ENCODE measurements around the gene FNIP1. TPM values are rescaled to one million over a fixed set of nuclear protein-coding genes. Genes with fewer than 3 reads are reported as not detected.
"Not testable (repeated sequence)": the region's sequence is repeated elsewhere in the genome, so short reads cannot be mapped to it uniquely, and the experiment has no call there.

FNIP1 gene
- total RNA-seq, 2 experiments from 2014 or later, result 14.9 to 15.7 TPM

- H3K27me3 Mint-ChIP-seq, result no peaks in the 10 kb centered on the region
- H3K4me1 Mint-ChIP-seq, result peaks cover 55% of the 10 kb centered on the region
- DNase-seq, result no peak
- peaks cover 37% of the 10 kb centered on the region for H3K36me3 Mint-ChIP-seq
- no peak overlapping the region for H3K4me3 Mint-ChIP-seq
- H3K27ac Mint-ChIP-seq, result no peak overlapping the region
- H3K9me3 Mint-ChIP-seq, result peaks cover 6% of the 10 kb centered on the region
Observed at GRCh38 chr5:131609774-131610173, 187.0 kb downstream of the FNIP1 start.

- H3K27ac Mint-ChIP-seq, result no peak overlapping the region
- H3K9me3 Mint-ChIP-seq, result no peaks in the 10 kb centered on the region
- H3K4me3 Mint-ChIP-seq, result no peak overlapping the region
- no peaks in the 10 kb centered on the region for H3K27me3 Mint-ChIP-seq
- peaks cover 48% of the 10 kb centered on the region for H3K4me1 Mint-ChIP-seq
- peaks cover 27% of the 10 kb centered on the region for H3K36me3 Mint-ChIP-seq
- no peak for DNase-seq
Observed at GRCh38 chr5:131608597-131608996, 188.2 kb downstream of the FNIP1 start.

DNA sequence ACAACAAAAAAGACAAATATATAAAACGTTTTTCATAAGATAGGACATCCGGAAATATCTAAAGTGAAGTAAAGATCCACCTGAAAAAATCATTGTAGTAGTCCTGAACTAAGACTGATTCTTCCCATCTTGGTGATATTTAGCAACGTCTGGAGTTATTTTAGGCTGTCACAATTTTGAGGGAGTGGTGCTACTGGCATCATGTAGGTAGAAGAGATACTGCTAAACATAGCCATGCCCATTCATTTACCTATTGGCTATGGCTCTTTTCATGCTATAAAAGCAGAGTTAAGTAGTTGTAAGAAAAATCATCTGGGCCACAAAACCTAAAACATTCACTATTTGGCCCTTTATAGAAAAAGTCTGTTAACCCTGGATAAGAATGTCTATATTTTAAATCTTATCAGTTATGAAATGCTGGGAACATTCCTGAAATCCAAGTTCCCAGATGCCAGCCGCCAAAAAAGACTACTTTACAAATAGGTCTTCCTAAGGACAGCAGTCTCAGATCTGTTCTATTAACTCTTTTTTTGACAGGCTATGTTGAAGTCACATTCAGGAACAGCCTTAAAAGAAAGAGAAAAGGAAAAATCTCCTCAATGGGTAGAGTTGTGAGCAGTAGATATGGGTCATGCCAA is 188.8 kb downstream of the FNIP1 start:
- Mint-ChIP-seq H3K27me3 (no peaks in the 10 kb centered on the region), H3K36me3 (peaks cover 25% of the 10 kb centered on the region), H3K9me3 (no peaks in the 10 kb centered on the region), H3K4me3 (no peak overlapping the region), H3K4me1 (peaks cover 47% of the 10 kb centered on the region), H3K27ac (no peak overlapping the region)
- DNase-seq, result no peak

DNA sequence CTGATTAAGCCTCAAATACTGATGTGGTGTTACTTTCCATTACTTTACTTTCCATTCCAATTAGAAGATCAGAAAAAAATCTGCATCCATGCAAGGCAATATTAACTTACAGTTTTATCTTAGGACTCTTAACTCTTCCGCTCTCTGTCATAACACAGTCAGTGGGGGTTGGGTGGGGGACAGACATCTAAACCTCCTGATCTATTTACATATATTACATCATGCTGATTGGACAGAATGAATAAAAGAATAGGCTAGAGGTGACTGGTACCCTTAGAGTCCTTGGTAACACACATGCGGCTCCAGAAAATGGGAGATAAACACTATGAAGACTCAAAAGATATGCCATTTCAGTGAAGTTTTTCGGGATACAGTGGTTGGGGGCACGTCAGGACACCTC is 189.4 kb downstream of the FNIP1 start:
- peaks cover 24% of the 10 kb centered on the region for H3K36me3 Mint-ChIP-seq
- no peak overlapping the region for H3K4me3 Mint-ChIP-seq
- peaks cover 47% of the 10 kb centered on the region for H3K4me1 Mint-ChIP-seq
- H3K9me3 Mint-ChIP-seq, result no peaks in the 10 kb centered on the region
- no peak overlapping the region for H3K27ac Mint-ChIP-seq
- no peaks in the 10 kb centered on the region for H3K27me3 Mint-ChIP-seq
- DNase-seq, result no peak

- Mint-ChIP-seq H3K4me1 (peaks cover 43% of the 10 kb centered on the region), H3K27ac (no peak overlapping the region), H3K9me3 (no peaks in the 10 kb centered on the region), H3K36me3 (peaks cover 30% of the 10 kb centered on the region), H3K4me3 (no peak overlapping the region), H3K27me3 (no peaks in the 10 kb centered on the region)
- DNase-seq, result no peak
Observed at GRCh38 chr5:131605086-131605485, 191.7 kb downstream of the FNIP1 start.

DNA sequence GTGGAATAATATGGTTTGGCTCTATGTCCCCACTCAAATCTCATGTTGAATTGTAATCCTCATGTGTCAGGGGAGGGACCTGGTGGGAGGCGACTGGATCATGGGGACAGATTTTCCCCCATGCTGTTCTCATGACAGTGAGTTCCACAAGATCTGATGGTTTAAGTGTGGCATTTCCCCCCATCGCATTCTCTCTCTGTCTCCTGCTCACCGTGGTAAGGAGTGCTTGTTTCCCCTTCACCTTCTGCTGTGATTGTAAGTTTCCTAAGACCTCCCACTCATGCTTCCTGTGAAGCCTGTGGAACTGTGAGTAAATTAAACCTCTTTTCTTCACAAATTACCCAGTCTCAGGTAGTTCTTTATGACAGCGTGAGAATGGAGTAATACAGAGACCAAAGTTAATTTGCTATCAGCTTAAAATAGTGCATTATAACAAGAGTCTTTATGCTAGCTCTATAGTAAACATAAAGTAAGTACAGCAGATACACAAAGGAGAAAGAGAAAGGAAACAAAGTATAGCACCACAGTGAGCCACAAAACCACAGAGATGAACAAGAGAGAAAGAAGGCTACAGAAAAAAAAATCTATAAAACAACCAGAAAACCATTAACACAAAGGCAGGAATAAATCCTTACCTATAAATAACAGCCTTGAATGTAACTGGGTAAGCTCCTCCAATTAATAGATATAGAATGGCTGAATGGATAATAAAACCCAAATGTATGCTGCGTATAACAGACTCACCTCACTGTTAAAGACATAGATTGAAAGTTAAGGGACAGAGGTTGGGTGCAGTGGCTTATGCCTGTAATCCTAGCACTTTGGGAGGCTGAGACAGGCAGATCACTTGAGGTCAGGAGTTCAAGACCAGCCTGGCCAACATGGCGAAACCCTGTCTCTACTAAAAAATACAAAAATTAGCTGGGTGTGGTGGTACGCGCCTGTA is 201.5 kb downstream of the FNIP1 start:
- peak; percentile 24 for DNase-seq
- H3K27me3 Mint-ChIP-seq, result no peaks in the 10 kb centered on the region
- H3K9me3 Mint-ChIP-seq, result peaks cover 11% of the 10 kb centered on the region
- peaks cover 42% of the 10 kb centered on the region for H3K36me3 Mint-ChIP-seq
- H3K4me1 Mint-ChIP-seq, result peaks cover 46% of the 10 kb centered on the region
- H3K27ac Mint-ChIP-seq, result peak overlapping the region; percentile 83
- H3K4me3 Mint-ChIP-seq, result peak overlapping the region; percentile 50

DNA sequence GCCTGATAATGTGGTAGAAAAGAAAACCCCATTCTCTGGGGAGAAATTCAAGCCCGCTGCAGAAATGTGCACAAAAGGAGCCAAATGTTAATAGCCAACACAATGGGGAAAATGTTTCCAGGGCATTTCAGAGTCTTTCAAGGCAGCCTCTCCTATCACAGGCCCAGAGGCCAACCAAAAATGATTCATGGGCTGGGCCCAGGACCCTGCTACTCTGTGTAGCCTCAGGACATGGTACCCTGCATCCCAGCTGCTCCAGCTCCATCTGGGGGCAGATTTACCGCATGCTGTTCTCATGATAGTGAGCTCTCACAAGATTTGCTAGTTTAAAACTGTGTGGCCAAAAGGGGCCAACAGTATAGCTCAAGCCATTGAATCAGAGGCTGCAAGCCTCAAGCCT is 202.9 kb downstream of the FNIP1 start:
- no peaks in the 10 kb centered on the region for H3K27me3 Mint-ChIP-seq
- peaks cover 11% of the 10 kb centered on the region for H3K9me3 Mint-ChIP-seq
- H3K4me1 Mint-ChIP-seq, result peaks cover 46% of the 10 kb centered on the region
- no peak for DNase-seq
- no peak overlapping the region for H3K27ac Mint-ChIP-seq
- no peak overlapping the region for H3K4me3 Mint-ChIP-seq
- H3K36me3 Mint-ChIP-seq, result peaks cover 36% of the 10 kb centered on the region

- not testable (repeated sequence) for H3K27ac Mint-ChIP-seq, H3K4me3 Mint-ChIP-seq, H3K27me3 Mint-ChIP-seq, DNase-seq
- H3K9me3 Mint-ChIP-seq, result peaks cover 11% of the 10 kb centered on the region
- peaks cover 42% of the 10 kb centered on the region for H3K4me1 Mint-ChIP-seq
- peaks cover 36% of the 10 kb centered on the region for H3K36me3 Mint-ChIP-seq
Observed at GRCh38 chr5:131593436-131593835, 203.4 kb downstream of the FNIP1 start.

Other genes starting within 250 kb of the FNIP1 start
- 10 to 100 TPM; 25.7 to 26.0 TPM for gene RAPGEF6, start 161.8 kb downstream of the FNIP1 start, total RNA-seq
- not detected for gene MEIKIN, start 148.6 kb upstream of the FNIP1 start, total RNA-seq
- 1 to 10 TPM; 4.6 to 5.8 TPM for gene ACSL6, start 214.6 kb upstream of the FNIP1 start, total RNA-seq